ENCODE data around the gene ERBB2. TPM values are rescaled to one million over a fixed set of nuclear protein-coding genes. Genes with fewer than 3 reads are reported as not detected.

The ERBB2 gene
- total RNA-seq, 1 donor from 2014 or later = 75.2 TPM

DNA sequence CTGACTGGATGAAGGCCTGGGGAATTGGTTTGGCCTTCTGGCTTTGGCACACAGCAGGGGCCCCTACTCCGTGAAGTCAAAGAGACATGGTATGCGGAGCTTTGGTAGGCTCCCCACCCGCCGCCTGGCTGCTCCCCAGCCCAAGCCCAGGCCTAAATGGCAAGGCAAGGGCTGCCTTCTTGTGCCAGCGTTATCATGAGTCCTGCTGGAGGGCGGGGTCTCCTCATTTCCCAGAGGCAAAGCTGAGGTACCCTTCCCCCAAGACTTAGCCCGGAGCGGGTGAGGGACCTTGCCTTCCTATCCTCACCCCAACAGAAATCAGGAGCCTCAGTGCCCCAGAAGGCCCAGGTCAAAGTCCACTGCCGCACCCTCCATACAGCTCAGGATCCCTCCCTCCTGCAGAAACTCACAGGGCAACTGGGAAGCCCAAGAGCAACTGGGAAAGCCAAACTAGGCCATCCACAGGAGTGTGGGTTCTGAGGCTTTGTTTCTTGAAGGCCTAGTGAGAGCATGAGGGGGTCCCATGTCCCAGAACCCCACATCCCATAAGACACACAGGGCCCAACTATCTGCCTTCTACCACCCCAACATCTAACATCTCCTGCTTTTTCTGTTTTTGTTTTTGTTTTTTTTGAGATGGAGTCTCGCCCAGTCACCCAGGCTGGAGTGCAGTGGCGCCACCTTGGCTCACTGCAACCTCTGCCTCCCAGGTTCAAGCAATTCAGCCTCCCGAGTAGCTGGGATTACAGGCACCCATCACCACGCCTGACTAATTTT lies 21.3 kb upstream of the ERBB2 start:
- Histone ChIP-seq H3K4me2 (no peak overlapping the region), H4K20me1 (ENCODE audit: low read depth) (no peaks in the 10 kb centered on the region), H3K4me3 (no peak overlapping the region), H3F3A (ENCODE audit: low read depth) (no peaks in the 10 kb centered on the region), H3K27ac (no peak overlapping the region), H3K27me3 (no peaks in the 10 kb centered on the region), H3K9me3 (ENCODE audit: low read depth) (no peaks in the 10 kb centered on the region), H2AFZ (replicated peaks) (no peak overlapping the region), H3K9ac (no peak overlapping the region), H3K79me2 (ENCODE audit: low read depth) (no peaks in the 10 kb centered on the region), H3K4me1 (no peaks in the 10 kb centered on the region), H3K36me3 (no peaks in the 10 kb centered on the region)
- peaks cover 2% of the 10 kb centered on the region for H3K4me1 Mint-ChIP-seq
- H3K36me3 Mint-ChIP-seq = no peaks in the 10 kb centered on the region
- peaks cover 2% of the 10 kb centered on the region for H3K27me3 Mint-ChIP-seq (ENCODE audit: insufficient read depth, low read depth)
- H3K4me3 Mint-ChIP-seq = no peak overlapping the region
- H3K27ac Mint-ChIP-seq = no peak overlapping the region
- no peaks in the 10 kb centered on the region for H3K9me3 Mint-ChIP-seq
- DNase-seq (ENCODE audit: low spot score) = no peak
- no peak for TF ChIP-seq EZH2phosphoT487 (IDR thresholded peaks at IDR 0.05)
- TF ChIP-seq, protein P1, sequence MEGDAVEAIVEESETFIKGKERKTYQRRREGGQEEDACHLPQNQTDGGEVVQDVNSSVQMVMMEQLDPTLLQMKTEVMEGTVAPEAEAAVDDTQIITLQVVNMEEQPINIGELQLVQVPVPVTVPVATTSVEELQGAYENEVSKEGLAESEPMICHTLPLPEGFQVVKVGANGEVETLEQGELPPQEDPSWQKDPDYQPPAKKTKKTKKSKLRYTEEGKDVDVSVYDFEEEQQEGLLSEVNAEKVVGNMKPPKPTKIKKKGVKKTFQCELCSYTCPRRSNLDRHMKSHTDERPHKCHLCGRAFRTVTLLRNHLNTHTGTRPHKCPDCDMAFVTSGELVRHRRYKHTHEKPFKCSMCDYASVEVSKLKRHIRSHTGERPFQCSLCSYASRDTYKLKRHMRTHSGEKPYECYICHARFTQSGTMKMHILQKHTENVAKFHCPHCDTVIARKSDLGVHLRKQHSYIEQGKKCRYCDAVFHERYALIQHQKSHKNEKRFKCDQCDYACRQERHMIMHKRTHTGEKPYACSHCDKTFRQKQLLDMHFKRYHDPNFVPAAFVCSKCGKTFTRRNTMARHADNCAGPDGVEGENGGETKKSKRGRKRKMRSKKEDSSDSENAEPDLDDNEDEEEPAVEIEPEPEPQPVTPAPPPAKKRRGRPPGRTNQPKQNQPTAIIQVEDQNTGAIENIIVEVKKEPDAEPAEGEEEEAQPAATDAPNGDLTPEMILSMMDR (IDR thresholded peaks at IDR 0.05) = peak; percentile 5
- no peak for TF ChIP-seq EZH2 (IDR thresholded peaks at IDR 0.05)

DNA sequence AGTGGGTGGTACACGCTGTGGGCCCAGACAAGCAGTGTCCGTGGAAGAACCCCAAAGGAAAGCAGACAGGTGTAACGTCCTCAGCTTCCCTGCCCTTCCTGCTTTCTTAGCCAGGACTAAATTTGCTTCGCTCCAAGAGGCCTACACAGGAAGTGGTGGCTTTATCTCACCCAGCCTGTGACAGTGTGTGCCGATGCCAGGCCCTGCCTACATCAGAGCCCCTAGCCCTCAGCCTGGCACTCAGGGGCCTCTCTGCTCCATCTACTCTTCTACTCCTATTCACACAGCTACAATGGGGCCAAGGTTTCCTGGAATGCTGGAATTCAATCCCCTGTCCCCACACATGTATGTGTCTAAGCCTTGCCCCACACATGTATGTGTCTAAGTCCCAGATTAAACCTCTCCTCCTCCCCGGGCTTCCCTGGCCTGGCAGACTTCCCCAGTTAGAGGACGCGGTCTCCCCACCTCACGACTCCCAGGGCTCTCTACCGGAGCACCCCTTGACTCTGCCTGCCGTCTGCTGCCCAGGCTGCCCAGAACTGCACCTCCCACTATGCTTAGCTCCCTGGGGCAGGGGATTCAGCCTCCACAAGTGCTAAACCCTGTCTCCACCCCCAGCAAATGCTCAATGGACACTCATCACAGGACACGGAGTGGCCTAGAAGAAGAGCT lies 20.2 kb upstream of the ERBB2 start:
- no peaks in the 10 kb centered on the region for H3K27me3 ChIP-seq
- no peaks in the 10 kb centered on the region for H3K4me1 ChIP-seq
- DNase-seq (ENCODE audit: low spot score) = no peak
- H3K27ac ChIP-seq = no peak overlapping the region
- TF ChIP-seq EZH2 (IDR thresholded peaks at IDR 0.05) = no peak
- TF ChIP-seq, protein P1 (IDR thresholded peaks at IDR 0.05) = no peak
- no peak for TF ChIP-seq EZH2phosphoT487 (IDR thresholded peaks at IDR 0.05)
- no peaks in the 10 kb centered on the region for H3K9me3 ChIP-seq (ENCODE audit: low read depth)
- H3K4me1 Mint-ChIP-seq = peaks cover 2% of the 10 kb centered on the region
- no peaks in the 10 kb centered on the region for H4K20me1 ChIP-seq (ENCODE audit: low read depth)
- H3K4me2 ChIP-seq = no peak overlapping the region
- peaks cover 2% of the 10 kb centered on the region for H3K27me3 Mint-ChIP-seq (ENCODE audit: insufficient read depth, low read depth)
- no peak overlapping the region for H3K9ac ChIP-seq
- peak overlapping the region; percentile 69 for H3K27ac Mint-ChIP-seq
- H3K36me3 Mint-ChIP-seq = no peaks in the 10 kb centered on the region
- no peak overlapping the region for H2AFZ ChIP-seq (replicated peaks)
- H3K79me2 ChIP-seq (ENCODE audit: low read depth) = no peaks in the 10 kb centered on the region
- H3K36me3 ChIP-seq = no peaks in the 10 kb centered on the region
- H3K4me3 ChIP-seq = no peak overlapping the region
- H3K4me3 Mint-ChIP-seq = no peak overlapping the region
- H3K9me3 Mint-ChIP-seq = no peaks in the 10 kb centered on the region
- no peaks in the 10 kb centered on the region for H3F3A ChIP-seq (ENCODE audit: low read depth)

DNA sequence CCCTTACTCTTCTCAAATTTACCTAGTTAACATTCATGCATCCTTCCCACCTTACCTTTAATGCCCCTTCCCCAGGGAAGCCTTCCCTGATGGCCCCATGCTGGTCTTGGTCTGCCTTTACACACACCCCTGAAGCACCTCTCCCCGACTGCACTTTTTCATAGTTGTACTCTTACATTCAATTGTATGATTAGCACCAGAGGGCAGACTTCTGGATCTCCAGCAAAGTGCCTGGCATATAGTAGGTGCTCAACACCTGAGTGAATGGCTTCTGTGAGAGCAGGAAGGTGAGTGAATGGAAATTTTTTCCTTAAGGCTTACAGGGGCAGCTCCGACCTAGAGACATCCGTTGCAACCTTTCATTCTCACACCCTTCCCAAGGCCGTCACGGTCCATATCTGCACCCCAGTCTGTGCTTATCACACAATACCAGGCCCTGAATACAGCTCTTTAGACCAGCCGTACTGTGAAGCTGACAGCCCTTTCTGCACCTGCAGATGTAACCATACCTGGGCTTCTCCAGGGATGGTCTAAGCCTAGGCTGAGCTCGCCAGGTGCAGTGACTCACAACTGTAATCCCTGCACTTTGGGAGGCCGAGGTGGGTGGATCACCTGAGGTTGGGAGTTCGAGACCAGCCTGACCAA lies 16.4 kb upstream of the ERBB2 start:
- no peaks in the 10 kb centered on the region for H3K27me3 ChIP-seq
- H4K20me1 ChIP-seq (ENCODE audit: low read depth) = no peaks in the 10 kb centered on the region
- TF ChIP-seq, protein P1 (IDR thresholded peaks at IDR 0.05) = no peak
- TF ChIP-seq EZH2phosphoT487 (IDR thresholded peaks at IDR 0.05) (no peak), EZH2 (IDR thresholded peaks at IDR 0.05) (no peak)
- no peaks in the 10 kb centered on the region for H3K9me3 ChIP-seq (ENCODE audit: low read depth)
- no peak overlapping the region for H3K27ac Mint-ChIP-seq
- H3K9ac ChIP-seq = no peak overlapping the region
- H3K4me2 ChIP-seq = no peak overlapping the region
- no peaks in the 10 kb centered on the region for H3K79me2 ChIP-seq (ENCODE audit: low read depth)
- H3F3A ChIP-seq (ENCODE audit: low read depth) = peaks cover 19% of the 10 kb centered on the region
- H3K4me3 Mint-ChIP-seq = no peak overlapping the region
- peaks cover 14% of the 10 kb centered on the region for H3K4me1 Mint-ChIP-seq
- peaks cover 8% of the 10 kb centered on the region for H3K27me3 Mint-ChIP-seq (ENCODE audit: insufficient read depth, low read depth)
- H3K36me3 Mint-ChIP-seq = peaks cover 2% of the 10 kb centered on the region
- H3K9me3 Mint-ChIP-seq = no peaks in the 10 kb centered on the region
- no peak overlapping the region for H2AFZ ChIP-seq (replicated peaks)
- H3K4me1 ChIP-seq = peaks cover 7% of the 10 kb centered on the region
- no peaks in the 10 kb centered on the region for H3K36me3 ChIP-seq
- H3K4me3 ChIP-seq = no peak overlapping the region
- H3K27ac ChIP-seq = no peak overlapping the region
- no peak for DNase-seq (ENCODE audit: low spot score)

Measured in neural progenitor cell (in vitro differentiated cells).